Measurements from ENCODE around the gene SLC27A1.

DNA sequence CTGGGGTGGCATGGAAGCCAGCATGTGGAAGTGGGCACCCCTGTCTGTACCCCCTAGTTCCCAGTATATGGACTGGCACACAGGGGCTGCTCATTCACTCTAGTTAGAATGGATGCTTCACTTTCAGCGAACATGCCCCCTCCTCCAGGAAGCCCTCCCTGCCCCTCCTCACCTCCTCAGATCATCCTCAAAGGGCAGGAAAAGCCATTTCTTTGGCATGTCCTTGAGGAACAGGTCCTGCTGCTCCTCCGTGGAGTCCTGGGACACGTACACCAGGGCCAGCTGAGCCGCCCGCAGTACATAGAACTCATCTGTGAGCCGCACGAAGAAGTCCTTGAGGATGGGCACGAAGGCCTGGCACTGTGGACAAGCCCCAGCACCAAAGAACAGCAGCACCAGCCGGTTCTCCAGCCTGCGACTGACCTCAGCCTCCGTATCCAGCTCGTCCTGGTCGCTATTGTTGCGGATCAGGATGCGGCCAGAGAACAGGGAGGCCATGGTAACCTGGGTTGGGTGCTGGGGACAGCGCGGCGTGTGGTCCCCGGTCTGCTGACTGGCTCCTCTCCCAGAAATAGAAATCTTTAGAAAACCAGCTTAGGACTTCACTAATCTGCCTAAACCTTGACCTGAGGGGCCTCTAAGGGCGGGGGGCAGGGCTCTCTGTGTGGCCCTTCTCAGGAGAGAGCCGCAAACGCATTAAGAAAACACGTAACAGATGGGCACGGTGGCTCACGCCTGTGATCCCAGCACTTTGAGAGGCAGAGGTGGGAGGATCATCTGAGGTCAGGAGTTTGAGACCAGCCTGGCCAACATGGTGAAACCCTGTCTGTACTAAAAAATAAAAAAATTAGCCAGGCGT lies 9.7 kb upstream of the SLC27A1 start, which contains the start of gene NXNL1:
- TF ChIP-seq, protein P1, sequence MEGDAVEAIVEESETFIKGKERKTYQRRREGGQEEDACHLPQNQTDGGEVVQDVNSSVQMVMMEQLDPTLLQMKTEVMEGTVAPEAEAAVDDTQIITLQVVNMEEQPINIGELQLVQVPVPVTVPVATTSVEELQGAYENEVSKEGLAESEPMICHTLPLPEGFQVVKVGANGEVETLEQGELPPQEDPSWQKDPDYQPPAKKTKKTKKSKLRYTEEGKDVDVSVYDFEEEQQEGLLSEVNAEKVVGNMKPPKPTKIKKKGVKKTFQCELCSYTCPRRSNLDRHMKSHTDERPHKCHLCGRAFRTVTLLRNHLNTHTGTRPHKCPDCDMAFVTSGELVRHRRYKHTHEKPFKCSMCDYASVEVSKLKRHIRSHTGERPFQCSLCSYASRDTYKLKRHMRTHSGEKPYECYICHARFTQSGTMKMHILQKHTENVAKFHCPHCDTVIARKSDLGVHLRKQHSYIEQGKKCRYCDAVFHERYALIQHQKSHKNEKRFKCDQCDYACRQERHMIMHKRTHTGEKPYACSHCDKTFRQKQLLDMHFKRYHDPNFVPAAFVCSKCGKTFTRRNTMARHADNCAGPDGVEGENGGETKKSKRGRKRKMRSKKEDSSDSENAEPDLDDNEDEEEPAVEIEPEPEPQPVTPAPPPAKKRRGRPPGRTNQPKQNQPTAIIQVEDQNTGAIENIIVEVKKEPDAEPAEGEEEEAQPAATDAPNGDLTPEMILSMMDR (IDR thresholded peaks at IDR 0.05), result no peak
- TF ChIP-seq POLR2A (IDR thresholded peaks at IDR 0.05), result no peak
